ENCODE measurements around the gene IFNL4. TPM values are rescaled to one million over a fixed set of nuclear protein-coding genes. Genes with fewer than 3 reads are reported as not detected.

IFNL4 gene
- total RNA-seq, 1 donor from 2014 or later = not detected

DNA sequence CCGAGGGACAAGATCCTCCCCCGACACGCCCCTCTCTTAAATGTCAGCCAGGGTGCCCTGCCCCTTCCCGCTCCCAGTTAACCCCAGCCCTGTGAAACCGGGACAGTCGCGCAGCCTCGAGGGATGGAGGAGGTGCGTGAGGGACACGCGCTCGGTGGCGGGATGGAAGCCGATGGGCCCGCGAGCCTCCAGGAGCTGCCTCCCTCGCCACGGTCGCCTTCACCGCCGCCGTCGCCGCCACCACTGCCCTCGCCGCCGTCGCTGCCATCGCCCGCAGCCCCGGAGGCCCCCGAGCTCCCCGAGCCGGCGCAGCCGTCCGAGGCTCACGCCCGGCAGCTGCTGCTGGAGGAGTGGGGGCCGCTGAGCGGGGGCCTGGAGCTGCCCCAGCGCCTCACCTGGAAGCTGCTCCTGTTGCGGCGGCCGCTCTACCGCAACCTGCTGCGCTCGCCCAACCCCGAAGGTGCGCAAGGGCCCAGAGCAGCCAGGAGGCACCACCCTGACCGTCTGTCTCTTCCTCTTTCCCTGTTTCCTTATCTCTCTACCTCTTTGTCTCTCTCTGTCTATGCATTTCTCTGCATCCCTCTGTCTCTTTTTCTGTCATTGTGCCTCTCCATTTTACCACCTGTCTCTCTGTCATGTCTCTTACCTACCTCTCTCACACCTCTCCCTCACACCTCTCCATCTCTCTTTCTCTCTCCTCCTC, 51.6 kb downstream of the IFNL4 start, which contains the start of gene NCCRP1:
NCCRP1 (plus strand) TSS at position 105 of the 703 bp plus-strand sequence; CDS start at position 124, 19 bp downstream.
- DNase-seq (ENCODE audit: low read depth) = no peak

- no peak for DNase-seq (ENCODE audit: low read depth)
These were observed 52.3 kb downstream of the IFNL4 start for GRCh38 chr19:39196320-39196719.

Other genes starting within 250 kb of the IFNL4 start
- gene FBXO27, start 216.3 kb downstream of the IFNL4 start, total RNA-seq = 6.8 and 15.5 TPM in 2 replicates
- gene ACP7, start 164.5 kb downstream of the IFNL4 start, total RNA-seq = not detected in 2 replicates
- 5.8 and 8.5 TPM in 2 replicates for gene PAK4, start 123.1 kb downstream of the IFNL4 start, total RNA-seq
- gene NCCRP1, start 51.9 kb downstream of the IFNL4 start, total RNA-seq = not detected in 2 replicates
- gene SYCN, start 44.6 kb downstream of the IFNL4 start, total RNA-seq = not detected in 2 replicates
- gene IFNL3, start 3.9 kb downstream of the IFNL4 start, total RNA-seq = not detected in 2 replicates
- gene IFNL2, start 19.5 kb upstream of the IFNL4 start, total RNA-seq = not detected in 2 replicates
- gene IFNL1, start 47.6 kb upstream of the IFNL4 start, total RNA-seq = not detected in 2 replicates
- 0.05 and 0.13 TPM in 2 replicates for gene LRFN1, start 72.0 kb upstream of the IFNL4 start, total RNA-seq
- gene GMFG, start 87.2 kb upstream of the IFNL4 start, total RNA-seq = not detected in 2 replicates
- gene SAMD4B, start 93.6 kb upstream of the IFNL4 start, total RNA-seq = 110 and 138 TPM in 2 replicates
- 37.0 and 39.1 TPM in 2 replicates for gene PAF1, start 142.2 kb upstream of the IFNL4 start, total RNA-seq
- 28.1 and 29.3 TPM in 2 replicates for gene MED29, start 142.5 kb upstream of the IFNL4 start, total RNA-seq
- 6.8 and 7.3 TPM in 2 replicates for gene ZFP36, start 158.0 kb upstream of the IFNL4 start, total RNA-seq
- 14.3 and 20.6 TPM in 2 replicates for gene PLEKHG2, start 163.8 kb upstream of the IFNL4 start, total RNA-seq
- 129 and 130 TPM in 2 replicates for gene RPS16, start 187.1 kb upstream of the IFNL4 start, total RNA-seq
- gene SUPT5H, start 196.7 kb upstream of the IFNL4 start, total RNA-seq = 107 and 124 TPM in 2 replicates
- gene TIMM50, start 232.0 kb upstream of the IFNL4 start, total RNA-seq = 65.1 and 71.1 TPM in 2 replicates